ENCODE results near the gene HNF4A. TPM values are rescaled to one million over a fixed set of nuclear protein-coding genes. Genes with fewer than 3 reads are reported as not detected.

Gene HNF4A
- total and polyA plus RNA-seq, 2 of the 13 experiments (the other 11 are each of a cell fraction or from before 2014, with no cell fraction given) = 80.9 to 169 TPM

- TF ChIP-seq, protein P1, sequence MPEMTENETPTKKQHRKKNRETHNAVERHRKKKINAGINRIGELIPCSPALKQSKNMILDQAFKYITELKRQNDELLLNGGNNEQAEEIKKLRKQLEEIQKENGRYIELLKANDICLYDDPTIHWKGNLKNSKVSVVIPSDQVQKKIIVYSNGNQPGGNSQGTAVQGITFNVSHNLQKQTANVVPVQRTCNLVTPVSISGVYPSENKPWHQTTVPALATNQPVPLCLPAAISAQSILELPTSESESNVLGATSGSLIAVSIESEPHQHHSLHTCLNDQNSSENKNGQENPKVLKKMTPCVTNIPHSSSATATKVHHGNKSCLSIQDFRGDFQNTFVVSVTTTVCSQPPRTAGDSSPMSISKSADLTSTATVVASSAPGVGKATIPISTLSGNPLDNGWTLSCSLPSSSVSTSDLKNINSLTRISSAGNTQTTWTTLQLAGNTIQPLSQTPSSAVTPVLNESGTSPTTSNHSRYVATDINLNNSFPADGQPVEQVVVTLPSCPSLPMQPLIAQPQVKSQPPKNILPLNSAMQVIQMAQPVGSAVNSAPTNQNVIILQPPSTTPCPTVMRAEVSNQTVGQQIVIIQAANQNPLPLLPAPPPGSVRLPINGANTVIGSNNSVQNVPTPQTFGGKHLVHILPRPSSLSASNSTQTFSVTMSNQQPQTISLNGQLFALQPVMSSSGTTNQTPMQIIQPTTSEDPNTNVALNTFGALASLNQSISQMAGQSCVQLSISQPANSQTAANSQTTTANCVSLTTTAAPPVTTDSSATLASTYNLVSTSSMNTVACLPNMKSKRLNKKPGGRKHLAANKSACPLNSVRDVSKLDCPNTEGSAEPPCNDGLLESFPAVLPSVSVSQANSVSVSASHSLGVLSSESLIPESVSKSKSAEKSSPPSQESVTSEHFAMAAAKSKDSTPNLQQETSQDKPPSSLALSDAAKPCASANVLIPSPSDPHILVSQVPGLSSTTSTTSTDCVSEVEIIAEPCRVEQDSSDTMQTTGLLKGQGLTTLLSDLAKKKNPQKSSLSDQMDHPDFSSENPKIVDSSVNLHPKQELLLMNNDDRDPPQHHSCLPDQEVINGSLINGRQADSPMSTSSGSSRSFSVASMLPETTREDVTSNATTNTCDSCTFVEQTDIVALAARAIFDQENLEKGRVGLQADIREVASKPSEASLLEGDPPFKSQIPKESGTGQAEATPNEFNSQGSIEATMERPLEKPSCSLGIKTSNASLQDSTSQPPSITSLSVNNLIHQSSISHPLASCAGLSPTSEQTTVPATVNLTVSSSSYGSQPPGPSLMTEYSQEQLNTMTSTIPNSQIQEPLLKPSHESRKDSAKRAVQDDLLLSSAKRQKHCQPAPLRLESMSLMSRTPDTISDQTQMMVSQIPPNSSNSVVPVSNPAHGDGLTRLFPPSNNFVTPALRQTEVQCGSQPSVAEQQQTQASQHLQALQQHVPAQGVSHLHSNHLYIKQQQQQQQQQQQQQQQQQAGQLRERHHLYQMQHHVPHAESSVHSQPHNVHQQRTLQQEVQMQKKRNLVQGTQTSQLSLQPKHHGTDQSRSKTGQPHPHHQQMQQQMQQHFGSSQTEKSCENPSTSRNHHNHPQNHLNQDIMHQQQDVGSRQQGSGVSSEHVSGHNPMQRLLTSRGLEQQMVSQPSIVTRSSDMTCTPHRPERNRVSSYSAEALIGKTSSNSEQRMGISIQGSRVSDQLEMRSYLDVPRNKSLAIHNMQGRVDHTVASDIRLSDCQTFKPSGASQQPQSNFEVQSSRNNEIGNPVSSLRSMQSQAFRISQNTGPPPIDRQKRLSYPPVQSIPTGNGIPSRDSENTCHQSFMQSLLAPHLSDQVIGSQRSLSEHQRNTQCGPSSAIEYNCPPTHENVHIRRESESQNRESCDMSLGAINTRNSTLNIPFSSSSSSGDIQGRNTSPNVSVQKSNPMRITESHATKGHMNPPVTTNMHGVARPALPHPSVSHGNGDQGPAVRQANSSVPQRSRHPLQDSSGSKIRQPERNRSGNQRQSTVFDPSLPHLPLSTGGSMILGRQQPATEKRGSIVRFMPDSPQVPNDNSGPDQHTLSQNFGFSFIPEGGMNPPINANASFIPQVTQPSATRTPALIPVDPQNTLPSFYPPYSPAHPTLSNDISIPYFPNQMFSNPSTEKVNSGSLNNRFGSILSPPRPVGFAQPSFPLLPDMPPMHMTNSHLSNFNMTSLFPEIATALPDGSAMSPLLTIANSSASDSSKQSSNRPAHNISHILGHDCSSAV (CRISPR knock-in tag; IDR thresholded peaks at IDR 0.05; ENCODE audit: borderline replicate concordance) = no peak
- TF ChIP-seq ZNF558 (CRISPR knock-in tag; IDR thresholded peaks at IDR 0.05; ENCODE audit: borderline replicate concordance) (0 out of 2 replicates have a peak, but pooled peaks have one; percentile 12), ZNF160 (CRISPR knock-in tag; IDR thresholded peaks at IDR 0.05) (no peak), ZNF564 (CRISPR knock-in tag; IDR thresholded peaks at IDR 0.05) (0 out of 2 replicates have a peak, but pooled peaks have one; percentile 58), ZNF607 (CRISPR knock-in tag; IDR thresholded peaks at IDR 0.05; ENCODE audit: borderline replicate concordance) (no peak), HBP1 (CRISPR knock-in tag; IDR thresholded peaks at IDR 0.05; ENCODE audit: low read depth) (no peak), ZNF781 (CRISPR knock-in tag; IDR thresholded peaks at IDR 0.05; ENCODE audit: borderline replicate concordance, not compliant biosample characterization) (no peak), NPAS2 (CRISPR knock-in tag; IDR thresholded peaks at IDR 0.05; ENCODE audit: borderline replicate concordance) (no peak), ATF3 (CRISPR knock-in tag; IDR thresholded peaks at IDR 0.05) (no peak), MEIS1 (CRISPR knock-in tag; IDR thresholded peaks at IDR 0.05; ENCODE audit: borderline replicate concordance) (no peak), PRMT3 (CRISPR knock-in tag; IDR thresholded peaks at IDR 0.05; ENCODE audit: borderline replicate concordance, low read depth) (no peak), ZNF672 (CRISPR knock-in tag; IDR thresholded peaks at IDR 0.05) (no peak), FOXJ3 (CRISPR knock-in tag; IDR thresholded peaks at IDR 0.05; ENCODE audit: borderline replicate concordance) (no peak)
Observed at GRCh38 chr20:44326391-44327159, 28.9 kb upstream of the HNF4A start (continued).
